ENCODE data around the gene PRPF19.

Gene PRPF19

DNA sequence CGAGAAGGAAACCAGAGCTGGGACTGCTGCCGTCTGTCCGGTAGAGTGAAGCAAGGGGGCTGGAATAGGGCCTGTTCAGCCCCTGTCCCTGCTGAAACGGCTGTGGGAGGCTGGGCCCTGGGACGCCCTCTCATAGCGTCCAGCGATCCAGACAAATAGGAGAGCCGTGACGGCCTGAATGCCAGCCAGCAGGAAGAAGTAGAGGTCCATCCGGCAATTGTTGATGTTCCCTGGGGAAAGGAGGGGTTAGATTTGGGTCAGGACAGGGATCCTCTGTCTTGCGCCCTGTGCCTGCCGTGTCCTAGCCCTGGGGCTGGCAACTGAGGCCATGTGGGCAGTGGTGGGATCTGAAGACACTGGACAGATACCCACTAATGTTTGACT is 30.8 kb upstream of the PRPF19 start:
- no peak for DNase-seq

GRCh38 chr11:60936467-60937143 is 30.2 kb upstream of the PRPF19 start:
- no peak for DNase-seq

GRCh38 chr11:60935676-60936442 is 29.5 kb upstream of the PRPF19 start:
- DNase-seq, result no peak

GRCh38 chr11:60934790-60935605 is 28.6 kb upstream of the PRPF19 start:
- no peak for DNase-seq

DNA sequence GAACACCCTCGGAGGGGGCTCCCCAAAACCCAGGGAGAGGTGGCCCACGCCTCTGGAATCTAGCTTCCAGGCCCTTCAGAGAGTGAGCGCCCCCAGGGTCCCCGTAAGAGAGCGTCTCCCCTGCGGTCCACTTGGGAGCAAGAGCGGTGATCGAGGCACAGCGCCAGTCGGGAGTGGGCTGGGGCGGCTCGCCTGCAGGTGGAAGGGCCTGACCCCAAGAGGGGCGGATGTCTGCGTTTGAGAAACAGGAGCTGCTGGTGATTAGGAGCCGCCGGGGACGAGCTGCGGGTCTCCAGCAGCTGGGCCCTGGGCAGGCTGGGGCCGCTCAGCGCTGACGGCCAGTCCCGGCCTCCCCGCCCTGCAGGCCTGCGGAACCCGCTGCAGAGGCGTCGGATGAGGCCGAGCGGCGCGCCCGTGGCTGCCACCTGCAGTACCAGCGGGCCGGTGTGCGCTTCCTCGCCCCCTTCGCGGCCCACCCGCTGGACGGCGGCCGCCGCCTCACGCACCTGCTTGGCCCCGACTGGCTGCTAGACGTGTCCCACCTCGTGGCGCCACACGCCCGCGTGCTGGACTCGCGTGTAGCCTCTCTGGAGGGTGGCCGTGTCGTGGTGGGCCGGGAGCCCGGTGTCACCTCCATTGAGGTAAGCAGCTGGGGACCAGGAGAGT is 27.9 kb upstream of the PRPF19 start:
- no peak for DNase-seq

DNA sequence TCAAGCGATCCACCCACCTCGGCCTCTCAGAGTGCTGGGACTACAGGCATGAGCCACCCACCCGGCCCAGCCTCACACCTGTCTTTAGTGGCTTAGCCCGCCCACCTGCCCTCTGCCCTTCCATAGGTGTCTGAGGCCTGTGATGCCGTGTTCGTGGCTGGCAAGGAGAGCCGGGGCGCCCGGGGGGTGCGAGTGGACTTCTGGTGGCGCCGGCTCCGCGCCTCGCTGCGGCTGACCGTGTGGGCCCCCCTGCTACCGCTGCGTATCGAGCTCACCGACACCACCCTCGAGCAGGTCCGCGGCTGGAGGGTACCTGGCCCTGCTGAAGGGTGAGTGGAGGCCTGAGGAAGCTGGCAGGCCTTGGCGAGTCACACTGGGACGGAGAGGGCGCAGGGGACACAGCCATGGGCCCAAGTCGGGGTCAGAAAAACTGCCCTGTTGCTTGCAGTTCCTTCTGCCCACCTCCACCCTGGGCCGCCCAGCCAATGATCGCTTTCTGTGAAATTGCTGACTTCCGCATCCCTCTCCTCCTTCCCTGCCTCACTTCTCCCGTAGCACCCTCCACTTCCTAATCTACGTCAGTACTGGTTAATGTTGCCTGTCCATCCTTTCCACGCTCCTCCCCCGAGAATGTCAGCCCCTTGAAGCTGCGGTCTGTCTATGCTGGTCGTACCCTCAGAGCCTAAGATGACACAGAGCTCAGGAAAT is 27.2 kb upstream of the PRPF19 start:
- no peak for DNase-seq

- no peak for DNase-seq
These were observed 26.4 kb upstream of the PRPF19 start for GRCh38 chr11:60932605-60933356.

DNA sequence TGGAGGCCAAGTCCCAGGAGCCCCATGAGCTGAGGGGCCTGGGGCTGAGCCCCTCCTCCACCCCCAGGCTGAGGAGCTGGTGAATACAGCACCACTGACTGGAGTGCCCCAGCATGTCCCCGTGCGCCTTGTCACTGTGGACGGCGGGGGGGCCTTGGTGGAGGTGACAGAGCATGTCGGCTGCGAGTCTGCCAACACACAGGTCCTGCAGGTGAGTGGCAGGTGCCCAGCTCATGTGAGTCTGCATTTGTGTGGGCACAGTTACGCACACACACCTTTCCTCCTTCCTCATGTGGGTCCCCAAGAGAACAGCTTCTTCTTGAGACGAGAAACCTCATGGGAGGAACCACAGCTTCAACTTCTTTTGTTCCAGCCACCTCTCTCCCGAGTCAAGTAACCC is 25.5 kb upstream of the PRPF19 start:
- DNase-seq, result no peak

- no peak for DNase-seq
These were observed 24.0 kb upstream of the PRPF19 start for GRCh38 chr11:60930394-60930793.

GRCh38 chr11:60929764-60930163 is 23.4 kb upstream of the PRPF19 start:
- DNase-seq, result no peak

- no peak for DNase-seq
These were observed 22.2 kb upstream of the PRPF19 start for GRCh38 chr11:60928563-60929001.

- no peak for DNase-seq
These were observed 21.2 kb upstream of the PRPF19 start for GRCh38 chr11:60927600-60927999.

DNA sequence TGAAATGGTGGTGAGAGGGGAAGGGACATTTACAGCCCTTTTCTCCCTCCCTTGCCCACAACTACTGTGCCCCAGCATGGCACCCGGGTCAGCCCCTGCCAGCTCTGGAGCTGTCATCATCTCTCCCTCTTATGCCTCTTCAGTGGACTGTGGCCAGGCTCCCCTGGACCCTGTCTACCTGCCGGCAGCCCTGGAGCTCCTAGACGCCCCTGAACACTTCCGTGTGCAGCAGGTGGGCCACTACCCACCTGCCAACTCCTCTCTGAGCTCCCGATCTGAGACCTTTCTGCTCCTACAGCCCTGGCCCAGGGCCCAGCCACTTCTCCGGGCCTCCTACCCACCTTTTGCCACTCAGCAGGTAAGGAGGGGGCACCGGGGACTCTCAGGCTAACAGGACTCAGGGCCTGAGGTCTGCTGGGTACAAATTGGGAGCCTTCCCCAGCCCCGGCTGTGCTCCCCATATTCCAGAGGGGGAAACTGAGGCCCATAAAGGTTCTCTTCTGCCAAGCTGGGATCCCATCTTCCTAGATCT is 20.7 kb upstream of the PRPF19 start:
- DNase-seq, result no peak

DNA sequence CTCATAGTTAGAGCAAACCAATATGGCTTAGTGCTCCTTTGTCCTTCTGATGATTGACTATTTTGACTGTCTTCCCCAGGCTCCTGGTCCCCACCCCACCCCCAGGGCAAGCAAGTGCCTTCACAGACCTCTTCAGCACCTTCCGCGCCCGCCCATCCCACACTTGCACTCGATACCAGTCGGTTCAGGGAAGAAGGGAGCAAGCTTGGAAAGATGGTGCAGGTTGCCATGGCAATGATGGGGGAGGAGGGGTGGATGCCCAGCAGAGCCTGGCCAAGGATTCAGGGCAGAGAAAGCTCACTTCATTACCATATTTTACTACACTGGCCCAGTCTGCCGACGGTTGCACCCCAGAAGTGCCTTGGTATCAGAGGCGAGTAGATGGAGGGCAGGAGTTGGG is 20.1 kb upstream of the PRPF19 start:
- DNase-seq, result no peak

GRCh38 chr11:60925868-60926267 is 19.5 kb upstream of the PRPF19 start:
- DNase-seq, result no peak

DNA sequence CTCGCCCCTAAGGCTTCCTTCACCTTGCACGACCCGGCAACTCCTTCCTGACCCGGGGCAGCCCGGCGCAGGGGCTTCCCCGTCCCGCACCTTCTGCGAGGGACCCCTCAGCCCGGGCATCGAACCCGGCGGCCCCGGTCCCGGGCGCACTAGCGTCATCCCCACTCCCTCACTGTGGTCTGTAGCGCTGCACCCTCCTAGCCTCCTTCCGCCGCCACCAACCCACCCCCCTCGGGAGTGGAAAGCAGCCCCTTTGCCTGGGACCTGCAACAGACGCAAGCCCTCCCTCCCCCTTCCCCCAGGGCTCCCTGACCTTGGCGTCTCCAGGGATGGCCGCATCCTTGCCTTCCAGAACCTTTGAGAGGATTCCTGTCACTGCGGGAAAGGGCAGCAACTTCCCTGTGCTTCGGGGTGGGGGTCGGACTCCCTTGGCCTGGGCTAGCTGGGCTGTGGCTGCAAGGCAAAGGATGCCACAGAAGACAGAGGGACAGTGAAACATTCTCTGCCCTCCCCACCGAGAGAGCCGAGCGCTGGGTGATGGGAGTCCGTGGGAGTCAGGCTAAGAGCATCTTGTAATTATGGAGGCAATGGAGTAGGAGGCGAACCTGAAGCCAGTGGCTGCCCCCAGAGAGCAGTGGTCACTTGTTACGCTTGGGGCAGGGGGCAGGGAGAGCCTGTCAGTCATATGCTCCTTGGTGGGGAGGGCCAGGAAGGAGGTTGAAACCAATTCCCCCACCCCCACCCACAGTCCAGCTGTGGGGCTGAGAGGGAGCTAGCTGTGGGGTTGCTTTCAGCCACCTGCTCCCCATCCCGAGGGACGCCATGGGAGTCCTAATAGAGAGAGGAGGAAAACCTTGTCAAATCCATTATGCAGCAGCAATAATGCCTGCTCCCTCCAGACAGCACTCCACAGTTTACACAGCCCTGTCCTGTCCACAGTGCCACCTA is 18.8 kb upstream of the PRPF19 start:
- DNase-seq, result no peak

DNA sequence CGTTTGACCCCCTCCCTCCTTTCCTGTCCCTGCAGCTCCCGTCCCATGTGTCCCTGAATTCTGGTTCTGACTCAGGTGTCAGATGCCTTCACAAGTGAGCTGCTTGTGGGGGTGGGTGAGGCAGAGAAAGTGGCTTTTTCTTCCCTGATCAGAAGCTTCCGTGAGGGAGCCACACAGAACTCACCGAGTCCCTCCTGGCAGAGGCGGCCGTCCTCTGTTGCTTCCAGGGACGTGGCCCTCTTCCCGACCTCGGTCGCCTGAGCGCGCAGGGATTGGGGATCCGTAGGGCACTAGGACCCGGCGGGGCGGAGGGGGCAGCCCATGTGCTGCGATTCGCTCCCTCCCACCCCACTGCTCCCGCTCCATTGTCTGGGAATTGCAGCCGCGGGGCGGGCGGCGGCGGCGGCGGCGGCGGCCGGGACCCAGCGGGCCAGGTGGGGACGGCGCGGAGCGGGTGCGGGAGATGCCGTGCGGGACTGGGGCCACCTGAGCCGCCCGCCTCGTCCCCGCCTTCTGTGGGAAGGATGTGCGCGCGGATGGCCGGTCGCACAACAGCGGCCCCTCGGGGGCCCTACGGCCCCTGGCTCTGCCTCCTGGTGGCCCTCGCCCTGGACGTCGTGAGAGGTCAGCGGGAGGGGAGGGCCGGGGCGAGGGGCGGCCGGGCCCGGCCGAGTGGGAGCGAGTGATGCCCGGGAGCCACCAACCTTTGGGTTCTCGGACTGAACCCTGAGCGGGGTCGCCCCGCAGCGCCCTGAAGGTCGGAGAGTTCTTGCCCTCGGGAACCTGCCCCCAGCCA is 17.9 kb upstream of the PRPF19 start, which contains the start of gene TMEM132A:
Gene TMEM132A (plus strand): TSS at position 351 of the 796 bp plus-strand sequence. CDS start 174 bp downstream, at position 525.
- no peak for DNase-seq

DNA sequence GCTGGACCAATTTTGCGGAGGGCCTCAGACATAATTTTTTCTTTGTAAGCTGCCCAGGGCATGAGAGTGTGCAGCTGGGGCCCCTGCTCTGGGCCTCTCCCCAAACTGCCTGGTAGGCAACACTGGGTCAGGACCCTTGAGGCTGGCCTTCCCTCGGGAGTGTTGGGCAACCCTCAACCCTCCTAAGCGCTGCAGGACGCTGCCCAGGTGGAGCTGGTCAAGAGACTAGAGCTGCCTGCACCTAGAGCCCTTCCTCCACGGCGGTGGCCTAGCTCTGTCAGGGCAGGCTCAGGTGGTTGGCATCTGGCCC is 17.4 kb upstream of the PRPF19 start:
- DNase-seq, result no peak

- DNase-seq, result no peak
These were observed 16.9 kb upstream of the PRPF19 start for GRCh38 chr11:60923326-60923725.

Data from activated gamma-delta T cell treated with Interleukin-2 at 50 U/mL for 16 hours (primary cell).